ENCODE results near the gene SLC22A13. TPM values are rescaled to one million over a fixed set of nuclear protein-coding genes. Genes with fewer than 3 reads are reported as not detected.

SLC22A13 gene
- total RNA-seq, 6 experiments from 2014 or later: 0.17 to 0.30 (median 0.20) TPM; not detected in 1

DNA sequence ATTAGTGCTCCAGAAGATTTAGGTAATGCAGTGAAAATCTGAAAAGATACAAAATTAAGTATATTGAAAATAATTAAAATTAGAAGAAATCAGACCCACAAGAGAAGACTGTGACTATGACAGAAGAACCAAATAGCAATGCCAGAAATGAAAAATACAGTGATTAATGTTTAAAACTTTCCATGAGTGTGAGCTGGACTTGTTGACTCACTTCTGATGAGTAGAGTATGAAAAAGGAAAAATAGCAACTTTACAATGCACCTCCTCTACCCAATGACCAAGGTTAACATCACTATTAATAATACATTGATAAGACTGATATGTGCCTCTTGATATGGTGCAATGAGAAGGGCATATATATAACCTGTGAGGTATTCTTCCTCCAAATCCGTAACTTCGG lies 39.3 kb upstream of the SLC22A13 start:
- Mint-ChIP-seq H3K4me3 (peak overlapping the region; percentile 40), H3K36me3 (ENCODE audit: low read depth) (peaks cover 56% of the 10 kb centered on the region), H3K4me1 (ENCODE audit: low read depth) (peaks cover 54% of the 10 kb centered on the region), H3K27me3 (ENCODE audit: insufficient read depth) (no peaks in the 10 kb centered on the region), H3K9me3 (no peaks in the 10 kb centered on the region), H3K27ac (peak overlapping the region; percentile 83)
- peak; percentile 65 for DNase-seq
- TF ChIP-seq, protein P1, sequence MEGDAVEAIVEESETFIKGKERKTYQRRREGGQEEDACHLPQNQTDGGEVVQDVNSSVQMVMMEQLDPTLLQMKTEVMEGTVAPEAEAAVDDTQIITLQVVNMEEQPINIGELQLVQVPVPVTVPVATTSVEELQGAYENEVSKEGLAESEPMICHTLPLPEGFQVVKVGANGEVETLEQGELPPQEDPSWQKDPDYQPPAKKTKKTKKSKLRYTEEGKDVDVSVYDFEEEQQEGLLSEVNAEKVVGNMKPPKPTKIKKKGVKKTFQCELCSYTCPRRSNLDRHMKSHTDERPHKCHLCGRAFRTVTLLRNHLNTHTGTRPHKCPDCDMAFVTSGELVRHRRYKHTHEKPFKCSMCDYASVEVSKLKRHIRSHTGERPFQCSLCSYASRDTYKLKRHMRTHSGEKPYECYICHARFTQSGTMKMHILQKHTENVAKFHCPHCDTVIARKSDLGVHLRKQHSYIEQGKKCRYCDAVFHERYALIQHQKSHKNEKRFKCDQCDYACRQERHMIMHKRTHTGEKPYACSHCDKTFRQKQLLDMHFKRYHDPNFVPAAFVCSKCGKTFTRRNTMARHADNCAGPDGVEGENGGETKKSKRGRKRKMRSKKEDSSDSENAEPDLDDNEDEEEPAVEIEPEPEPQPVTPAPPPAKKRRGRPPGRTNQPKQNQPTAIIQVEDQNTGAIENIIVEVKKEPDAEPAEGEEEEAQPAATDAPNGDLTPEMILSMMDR (IDR thresholded peaks at IDR 0.05): no peak

DNA sequence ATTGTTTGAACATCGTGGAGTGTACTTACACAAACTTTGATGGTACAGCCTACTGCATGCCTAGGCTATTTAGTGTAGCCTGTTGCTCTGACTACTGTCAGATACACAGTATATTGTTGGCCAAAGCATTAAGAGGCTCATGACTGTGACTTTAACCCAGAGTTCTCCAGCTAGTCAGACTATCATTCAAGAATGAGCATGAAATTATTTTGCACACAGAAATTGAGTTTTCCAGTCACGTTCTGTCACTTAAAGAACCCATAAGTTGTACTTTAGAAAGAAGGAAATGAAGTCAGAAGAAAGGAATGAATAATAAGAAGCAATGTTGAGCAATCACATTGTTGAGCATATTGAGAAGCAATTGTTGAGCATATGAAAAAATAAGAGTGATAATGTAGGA lies 37.6 kb upstream of the SLC22A13 start:
- H3K27me3 Mint-ChIP-seq (ENCODE audit: insufficient read depth): no peaks in the 10 kb centered on the region
- peak overlapping the region; percentile 83 for H3K27ac Mint-ChIP-seq
- TF ChIP-seq, protein P1 (IDR thresholded peaks at IDR 0.05): no peak
- H3K9me3 Mint-ChIP-seq: no peaks in the 10 kb centered on the region
- DNase-seq: peak; percentile 82
- peaks cover 64% of the 10 kb centered on the region for H3K36me3 Mint-ChIP-seq (ENCODE audit: low read depth)
- H3K4me1 Mint-ChIP-seq (ENCODE audit: low read depth): peaks cover 54% of the 10 kb centered on the region
- H3K4me3 Mint-ChIP-seq: peak overlapping the region; percentile 62

DNA sequence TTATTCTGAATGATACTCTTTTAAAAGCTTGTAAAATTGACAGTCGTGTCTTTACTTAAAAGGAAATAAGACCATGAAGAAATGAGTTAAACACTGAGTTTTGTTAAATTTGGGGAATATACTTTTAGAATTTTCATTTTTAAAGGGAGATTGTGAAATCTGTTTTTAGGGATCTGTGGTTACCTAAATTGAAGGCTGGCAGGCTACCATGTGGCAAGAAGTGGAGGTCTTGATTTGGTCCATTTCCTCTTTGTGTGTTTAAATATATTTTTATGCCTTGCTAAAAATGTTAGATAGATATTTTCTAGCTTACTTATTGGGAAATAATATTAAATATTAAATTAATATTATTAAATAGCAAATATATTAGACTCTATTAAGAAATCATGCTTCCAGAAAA lies 36.6 kb upstream of the SLC22A13 start:
- no peak overlapping the region for H3K4me3 Mint-ChIP-seq
- TF ChIP-seq, protein P1 (IDR thresholded peaks at IDR 0.05): no peak
- H3K4me1 Mint-ChIP-seq (ENCODE audit: low read depth): peaks cover 51% of the 10 kb centered on the region
- peak overlapping the region; percentile 83 for H3K27ac Mint-ChIP-seq
- no peaks in the 10 kb centered on the region; the same call in 1 of the 2 replicates for H3K27me3 Mint-ChIP-seq (ENCODE audit: insufficient read depth)
- DNase-seq: no peak
- no peaks in the 10 kb centered on the region for H3K9me3 Mint-ChIP-seq
- peaks cover 66% of the 10 kb centered on the region for H3K36me3 Mint-ChIP-seq (ENCODE audit: low read depth)

DNA sequence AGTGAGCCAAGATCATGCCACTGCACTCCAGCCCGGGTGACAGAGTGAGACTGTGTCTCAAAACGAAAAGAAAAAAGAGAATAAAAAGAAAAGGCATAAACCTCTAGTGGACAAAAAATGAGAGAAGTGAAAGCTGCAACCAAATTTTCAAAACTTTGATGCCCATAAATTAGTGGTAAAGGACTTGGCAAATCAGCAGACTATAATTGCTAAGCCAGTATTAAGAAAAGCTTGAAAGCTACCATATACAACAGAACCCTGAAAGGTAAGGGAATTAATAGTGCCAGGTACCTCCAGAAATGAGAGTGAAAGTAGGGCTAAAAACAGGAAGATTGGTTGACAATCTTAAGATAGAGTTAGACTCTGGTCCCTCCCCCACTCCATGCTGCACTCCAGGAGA lies 32.9 kb upstream of the SLC22A13 start:
- Mint-ChIP-seq H3K4me1 (ENCODE audit: low read depth) (peaks cover 30% of the 10 kb centered on the region), H3K27me3 (ENCODE audit: insufficient read depth) (no peaks in the 10 kb centered on the region; the same call in 1 of the 2 replicates), H3K4me3 (no peak overlapping the region), H3K27ac (no peak overlapping the region; the same call in 1 of the 2 replicates), H3K36me3 (ENCODE audit: low read depth) (peaks cover 72% of the 10 kb centered on the region), H3K9me3 (no peaks in the 10 kb centered on the region)
- TF ChIP-seq, protein P1 (IDR thresholded peaks at IDR 0.05): no peak
- no peak for DNase-seq

DNA sequence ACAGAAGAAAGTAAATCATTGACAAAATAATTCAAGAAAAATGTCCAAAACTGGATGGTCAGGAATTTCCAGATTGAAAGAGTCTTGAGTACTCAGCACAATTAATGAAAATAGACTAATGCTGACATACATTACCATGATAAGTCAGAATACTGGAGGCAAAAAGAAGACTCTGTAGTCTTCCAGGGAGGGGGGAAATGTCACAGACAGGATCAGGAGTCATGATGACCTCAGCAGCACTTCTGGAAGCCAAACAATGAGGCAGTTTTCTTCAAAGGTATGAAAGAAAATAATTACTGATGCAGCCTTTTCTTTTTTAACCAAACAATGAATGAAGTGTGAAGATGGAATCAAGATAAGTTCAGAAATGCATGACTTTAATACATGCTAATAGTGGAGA lies 30.1 kb upstream of the SLC22A13 start:
- Mint-ChIP-seq H3K27me3 (ENCODE audit: insufficient read depth) (no peaks in the 10 kb centered on the region; the same call in 1 of the 2 replicates), H3K36me3 (ENCODE audit: low read depth) (peaks cover 77% of the 10 kb centered on the region), H3K27ac (no peak overlapping the region; the same call in 1 of the 2 replicates), H3K4me3 (no peak overlapping the region), H3K9me3 (no peaks in the 10 kb centered on the region), H3K4me1 (ENCODE audit: low read depth) (peaks cover 22% of the 10 kb centered on the region)
- TF ChIP-seq, protein P1 (IDR thresholded peaks at IDR 0.05): no peak
- DNase-seq: no peak

All from HFFc6 (cell line).